Bronchial epithelial cell (primary cell): ENCODE data around the gene CACNA1E. TPM values are rescaled to one million over a fixed set of nuclear protein-coding genes. Genes with fewer than 3 reads are reported as not detected.

Experiments
- DNase-seq: peaks from one replicate; pipeline ENCODE4 v3.0.0-alpha.2; 2010; ENCODE audit warnings: low read depth
- FAIRE-seq: peaks from 2 replicates; lab custom pipeline; 2011; peaks lifted over from hg19 to GRCh38; lab: Jason Lieb, UNC
- H3K27me3 ChIP-seq: 2 replicates; pipeline ENCODE4 v1.5.1; 2011; ENCODE audit warnings: low read length; ENCODE audit not compliant: control insufficient read depth, insufficient read depth
- H3K36me3 ChIP-seq: 2 replicates; pipeline ENCODE4 v1.5.1; 2011; ENCODE audit warnings: low read length; ENCODE audit not compliant: control insufficient read depth, insufficient read depth
- H3K4me3 ChIP-seq: 2 replicates; pipeline ENCODE4 v1.5.1; 2011; ENCODE audit warnings: mild to moderate bottlenecking, low read depth, low read length, control low read depth
- total RNA-seq: library from RNA; depleted of rRNA; stranded (reverse); fragments of >200 nt; gene quantifications from 2 replicates; pipeline ENCODE4 v1.2.1, GENCODE V29; 2014
- TF ChIP-seq, protein P1 (sequence below): IDR thresholded peaks from 2 replicates; pipeline ENCODE4 v1.5.1; 2011; ENCODE audit warnings: mild to moderate bottlenecking, moderate library complexity, low read length, control low read depth, inconsistent platforms; ENCODE audit not compliant: insufficient read depth, severe bottlenecking

CACNA1E gene
- total RNA-seq, 1 donor from 2014 or later, result not detected

- H3K36me3 ChIP-seq, result no peaks in the 10 kb centered on the region
- FAIRE-seq, result no peak
- TF ChIP-seq, protein P1, sequence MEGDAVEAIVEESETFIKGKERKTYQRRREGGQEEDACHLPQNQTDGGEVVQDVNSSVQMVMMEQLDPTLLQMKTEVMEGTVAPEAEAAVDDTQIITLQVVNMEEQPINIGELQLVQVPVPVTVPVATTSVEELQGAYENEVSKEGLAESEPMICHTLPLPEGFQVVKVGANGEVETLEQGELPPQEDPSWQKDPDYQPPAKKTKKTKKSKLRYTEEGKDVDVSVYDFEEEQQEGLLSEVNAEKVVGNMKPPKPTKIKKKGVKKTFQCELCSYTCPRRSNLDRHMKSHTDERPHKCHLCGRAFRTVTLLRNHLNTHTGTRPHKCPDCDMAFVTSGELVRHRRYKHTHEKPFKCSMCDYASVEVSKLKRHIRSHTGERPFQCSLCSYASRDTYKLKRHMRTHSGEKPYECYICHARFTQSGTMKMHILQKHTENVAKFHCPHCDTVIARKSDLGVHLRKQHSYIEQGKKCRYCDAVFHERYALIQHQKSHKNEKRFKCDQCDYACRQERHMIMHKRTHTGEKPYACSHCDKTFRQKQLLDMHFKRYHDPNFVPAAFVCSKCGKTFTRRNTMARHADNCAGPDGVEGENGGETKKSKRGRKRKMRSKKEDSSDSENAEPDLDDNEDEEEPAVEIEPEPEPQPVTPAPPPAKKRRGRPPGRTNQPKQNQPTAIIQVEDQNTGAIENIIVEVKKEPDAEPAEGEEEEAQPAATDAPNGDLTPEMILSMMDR, result no peak
- peaks cover 2% of the 10 kb centered on the region for H3K27me3 ChIP-seq
- no peak overlapping the region for H3K4me3 ChIP-seq
- DNase-seq, result no peak
Observed at GRCh38 chr1:181558416-181558815, 75.1 kb downstream of the CACNA1E start.

DNA sequence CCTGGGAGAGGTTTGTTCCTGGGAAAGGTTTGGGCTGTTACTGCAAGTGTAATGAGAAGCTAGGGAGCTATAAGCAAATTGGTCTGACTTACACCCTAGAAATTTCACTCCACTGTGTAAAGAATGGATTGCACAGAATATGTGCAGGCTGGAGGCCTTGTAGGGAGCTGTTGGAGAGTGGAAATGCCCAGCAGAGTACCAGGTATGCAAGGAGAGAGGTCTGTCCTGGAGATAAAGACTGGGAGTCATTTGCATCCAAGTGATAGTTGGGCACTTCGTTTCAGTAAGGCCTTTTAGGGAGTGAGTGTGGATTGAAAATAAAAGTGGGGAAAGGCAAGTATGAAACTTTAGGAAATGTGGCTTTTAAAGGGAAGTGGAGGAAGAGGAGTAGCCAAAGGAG, 75.8 kb downstream of the CACNA1E start:
- Histone ChIP-seq H3K4me3 (no peak overlapping the region), H3K36me3 (no peaks in the 10 kb centered on the region), H3K27me3 (peaks cover 2% of the 10 kb centered on the region)
- DNase-seq (no peak), FAIRE-seq (no peak)
- TF ChIP-seq, protein P1, result no peak

- Histone ChIP-seq H3K4me3 (no peak overlapping the region), H3K36me3 (no peaks in the 10 kb centered on the region), H3K27me3 (no peaks in the 10 kb centered on the region)
- DNase-seq (no peak), FAIRE-seq (no peak)
- TF ChIP-seq, protein P1, result no peak
Observed at GRCh38 chr1:181562395-181562794, 79.1 kb downstream of the CACNA1E start.

- Histone ChIP-seq H3K4me3 (no peak overlapping the region), H3K36me3 (no peaks in the 10 kb centered on the region), H3K27me3 (no peaks in the 10 kb centered on the region)
- DNase-seq (no peak), FAIRE-seq (no peak)
- TF ChIP-seq, protein P1, result no peak
Observed at GRCh38 chr1:181568736-181569135, 85.4 kb downstream of the CACNA1E start.

DNA sequence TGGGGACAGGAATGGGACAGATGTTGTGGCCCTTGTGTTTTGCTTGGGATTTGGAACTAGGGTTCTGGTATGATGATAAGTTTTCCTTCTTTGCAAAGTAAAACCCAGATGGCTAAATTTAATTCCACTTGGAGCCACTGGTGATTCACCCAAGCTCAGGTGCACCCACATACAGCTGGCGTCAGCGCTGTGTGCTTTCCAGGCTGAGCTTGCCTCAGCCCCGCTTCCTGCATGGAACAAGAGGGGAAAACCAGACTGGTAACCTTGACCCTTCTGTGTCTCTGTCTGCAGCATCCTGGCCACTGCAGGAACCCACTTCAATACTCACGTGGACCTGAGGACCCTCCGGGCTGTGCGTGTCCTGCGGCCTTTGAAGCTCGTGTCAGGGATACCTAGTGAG, 94.2 kb downstream of the CACNA1E start:
- FAIRE-seq (no peak), DNase-seq (no peak)
- Histone ChIP-seq H3K4me3 (no peak overlapping the region), H3K27me3 (no peaks in the 10 kb centered on the region), H3K36me3 (no peaks in the 10 kb centered on the region)
- TF ChIP-seq, protein P1, result no peak

- TF ChIP-seq, protein P1, result peak; percentile 57
- no peak for FAIRE-seq
- Histone ChIP-seq H3K27me3 (no peaks in the 10 kb centered on the region), H3K4me3 (no peak overlapping the region), H3K36me3 (no peaks in the 10 kb centered on the region)
- DNase-seq, result peak; percentile 10
Observed at GRCh38 chr1:181583598-181583997, 100.3 kb downstream of the CACNA1E start.
